K562 (cell line): Measurements from ENCODE around the gene GBA2. TPM values are rescaled to one million over a fixed set of nuclear protein-coding genes. Genes with fewer than 3 reads are reported as not detected.

Experiments used
- ARNT ChIP-seq, 2 experiments: fragments of 450-650 bp; IDR thresholded peaks; 2 replicates each; pipeline ENCODE4 v1.6.1; 2016; ENCODE audit warnings: mild to moderate bottlenecking in 1 of 2
- CBX1 ChIP-seq: sonication (generic); IDR thresholded peaks from 2 replicates; pipeline ENCODE4 v1.6.1; 2016; ENCODE audit warnings: antibody characterized with exemption, low read depth, mild to moderate bottlenecking
- HIVEP1 ChIP-seq: fragments of 250-450 bp; sonication (Bioruptor Pico); IDR thresholded peaks from 2 replicates; pipeline ENCODE4 v1.4.0; 2020; ENCODE audit warnings: mild to moderate bottlenecking
- MTA2 ChIP-seq: fragments of 450-650 bp; IDR thresholded peaks from 2 replicates; pipeline ENCODE4 v1.6.1; 2016; ENCODE audit warnings: low read depth
- NONO ChIP-seq, 2 experiments: fragments of 200-400 bp in 1 of 2; fragments of 450-650 bp in 1 of 2; formaldehyde crosslinking in 1 of 2; IDR thresholded peaks; 2 replicates each; pipeline ENCODE4 v1.6.1; 2017; ENCODE audit warnings: low read depth in 2 of 2, mild to moderate bottlenecking in 2 of 2, moderate library complexity in 2 of 2, low read length in 1 of 2
- RBM17 ChIP-seq: fragments of 200-400 bp; formaldehyde crosslinking; IDR thresholded peaks from 2 replicates; pipeline ENCODE4 v1.6.1; 2017; ENCODE audit warnings: low read depth, mild to moderate bottlenecking, low read length, borderline replicate concordance
- RCOR1 ChIP-seq, 2 experiments: IDR thresholded peaks; 2 replicates each; pipeline ENCODE4 v1.6.1; 2012; ENCODE audit warnings: low read depth in 2 of 2, low read length in 2 of 2, borderline replicate concordance in 1 of 2, improper control_type of control experiment in 1 of 2
- RFX5 ChIP-seq: IDR thresholded peaks from 2 replicates; pipeline ENCODE4 v1.6.1; 2011; ENCODE audit warnings: low read depth, mild to moderate bottlenecking, improper control_type of control experiment, low read length
- SMAD3 ChIP-seq: fragments of 450-650 bp; formaldehyde crosslinking; conservative IDR thresholded peaks from 2 replicates; pipeline ENCODE4 v1.4.0; 2020; ENCODE audit warnings: mild to moderate bottlenecking
- ZNF785 ChIP-seq: fragments of 250-450 bp; sonication (Bioruptor Pico); IDR thresholded peaks from 2 replicates; pipeline ENCODE4 v1.4.0; 2020; ENCODE audit warnings: mild to moderate bottlenecking
- polyA plus RNA-seq, 8 experiments: library from polyadenylated mRNA; depleted of rRNA in 4 of 8; stranded (reverse) in 5 of 8; unstranded in 3 of 8; fragments of >200 nt; fragmentation: Nextera tagmentation in 2 of 8; fragmentation: Illumina TruSeq in 1 of 8; extraction: Ambion mirVana in 2 of 8; extraction: Trizol in 1 of 8; gene quantifications; 2 replicates each; pipeline versions ENCODE4 v1.2.1 to v1.2.3, GENCODE V29; 2011 to 2014; ENCODE audit warnings: inconsistent platforms in 1 of 8, missing spikeins in 1 of 8
- total RNA-seq, 7 experiments: library from RNA; depleted of rRNA in 6 of 7; stranded (reverse); fragments of >200 nt in 6 of 7; fragmentation: Illumina TruSeq in 2 of 7; extraction: Trizol in 2 of 7; gene quantifications; 2 replicates each; pipeline versions ENCODE4 v1.2.1 to v1.2.3, GENCODE V29; 2011 to 2021; ENCODE audit warnings: low replicate concordance in 1 of 7
- TF ChIP-seq, protein P1 (sequence below): fragments of 250-450 bp; sonication (Bioruptor Pico); IDR thresholded peaks from 2 replicates; pipeline ENCODE4 v1.5.0; 2021
- TF ChIP-seq, protein P2 (sequence below), 3 experiments: fragments of 200-800 bp in 1 of 3; sonication (Bioruptor generic) in 1 of 3; sonication (generic) in 1 of 3; formaldehyde crosslinking in 1 of 3; IDR thresholded peaks; 2 replicates each; pipeline versions ENCODE4 v1.6.1 to v1.8.0; 2016 to 2022; ENCODE audit warnings: mild to moderate bottlenecking in 2 of 3, missing compliant biosample characterization in 2 of 3, missing genetic modification characterization in 2 of 3, missing genetic modification reagents in 1 of 3
- TF ChIP-seq, protein P3 (sequence below): IDR thresholded peaks from 3 replicates; pipeline ENCODE4 v1.6.1; 2011; ENCODE audit warnings: borderline replicate concordance, mild to moderate bottlenecking; ENCODE audit not compliant: insufficient read length, insufficient read depth
- TF ChIP-seq, protein P4 (sequence below), 2 experiments: fragments of 150-350 bp in 1 of 2; IDR thresholded peaks; 2 replicates each; pipeline ENCODE4 v1.6.1; 2012 to 2016; ENCODE audit warnings: low read depth in 2 of 2, low read length in 2 of 2, mild to moderate bottlenecking in 1 of 2, moderate library complexity in 1 of 2
- TF ChIP-seq, protein P5 (sequence below), 2 experiments: fragments of 200-800 bp in 1 of 2; sonication (Bioruptor generic) in 1 of 2; sonication (generic) in 1 of 2; formaldehyde crosslinking in 1 of 2; IDR thresholded peaks in 1 of 2; conservative IDR thresholded peaks in 1 of 2; 2 replicates each; pipeline versions ENCODE4 v1.5.0 to v1.6.1; 2016 to 2020; ENCODE audit warnings: missing compliant biosample characterization in 1 of 2, missing genetic modification characterization in 1 of 2, missing genetic modification reagents in 1 of 2
- TF ChIP-seq, protein P6 (sequence below): fragments of 200-800 bp; sonication (Bioruptor generic); IDR thresholded peaks from 2 replicates; pipeline ENCODE4 v1.6.1; 2017; ENCODE audit warnings: missing genetic modification characterization, missing compliant biosample characterization

The GBA2 gene
- total and polyA plus RNA-seq, 9 of the 15 experiments (the other 6 are each of a cell fraction or from before 2014, with no cell fraction given) = 14.1 to 60.4 (median 32.1) TPM

DNA sequence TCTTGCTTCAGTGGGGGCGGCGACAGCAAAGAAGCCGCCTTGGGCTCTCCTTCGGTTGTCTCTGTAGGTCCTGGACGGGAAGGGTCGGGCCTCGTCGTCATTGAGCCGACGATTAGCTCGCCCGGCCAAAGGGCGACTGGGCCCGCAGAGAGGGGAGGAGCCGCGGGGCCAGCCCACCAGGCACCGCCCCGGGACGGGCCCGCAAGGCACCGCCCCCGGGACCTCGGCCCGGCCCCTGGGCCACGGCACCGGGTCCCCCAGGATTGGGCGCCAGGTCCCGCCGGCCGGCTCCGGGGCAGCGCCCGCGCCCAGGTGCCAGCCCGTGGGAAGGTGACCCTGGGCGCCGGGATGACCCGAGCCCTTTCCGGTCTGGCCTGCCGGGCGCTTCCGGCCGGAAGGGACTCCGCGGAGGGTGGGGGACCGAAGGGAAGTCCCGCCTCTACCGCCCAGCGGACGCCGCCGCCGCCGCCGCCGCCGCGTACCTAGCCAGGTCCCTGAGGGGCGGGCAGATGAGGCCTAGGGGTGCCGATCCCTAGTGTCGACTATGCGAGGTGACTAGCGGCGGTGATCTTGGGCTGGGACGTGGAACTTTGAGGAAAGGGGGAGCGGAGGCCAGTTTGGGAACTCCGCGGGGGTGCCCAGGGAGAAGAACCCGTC lies at the start of gene GBA2, which contains the start of gene RGP1 (continued):
- no peak for TF ChIP-seq RBM17
- TF ChIP-seq, protein P1, sequence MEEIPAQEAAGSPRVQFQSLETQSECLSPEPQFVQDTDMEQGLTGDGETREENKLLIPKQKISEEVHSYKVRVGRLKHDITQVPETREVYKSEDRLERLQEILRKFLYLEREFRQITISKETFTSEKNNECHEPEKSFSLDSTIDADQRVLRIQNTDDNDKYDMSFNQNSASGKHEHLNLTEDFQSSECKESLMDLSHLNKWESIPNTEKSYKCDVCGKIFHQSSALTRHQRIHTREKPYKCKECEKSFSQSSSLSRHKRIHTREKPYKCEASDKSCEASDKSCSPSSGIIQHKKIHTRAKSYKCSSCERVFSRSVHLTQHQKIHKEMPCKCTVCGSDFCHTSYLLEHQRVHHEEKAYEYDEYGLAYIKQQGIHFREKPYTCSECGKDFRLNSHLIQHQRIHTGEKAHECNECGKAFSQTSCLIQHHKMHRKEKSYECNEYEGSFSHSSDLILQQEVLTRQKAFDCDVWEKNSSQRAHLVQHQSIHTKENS (CRISPR knock-in tag) = no peak
- no peak for TF ChIP-seq ZNF785 (CRISPR knock-in tag)
- no peak for TF ChIP-seq ARNT (IDR thresholded peaks at IDR 0.05)
- TF ChIP-seq SMAD3 (CRISPR knock-in tag) = no peak
- no peak for TF ChIP-seq CBX1
- TF ChIP-seq, protein P2, sequence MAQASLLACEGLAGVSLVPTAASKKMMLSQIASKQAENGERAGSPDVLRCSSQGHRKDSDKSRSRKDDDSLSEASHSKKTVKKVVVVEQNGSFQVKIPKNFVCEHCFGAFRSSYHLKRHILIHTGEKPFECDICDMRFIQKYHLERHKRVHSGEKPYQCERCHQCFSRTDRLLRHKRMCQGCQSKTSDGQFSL (CRISPR knock-in tag; IDR thresholded peaks at IDR 0.05) = no peak
- TF ChIP-seq, protein P2 (tag; IDR thresholded peaks at IDR 0.05) = no peak
- no peak for TF ChIP-seq RFX5
- TF ChIP-seq, protein P3, sequence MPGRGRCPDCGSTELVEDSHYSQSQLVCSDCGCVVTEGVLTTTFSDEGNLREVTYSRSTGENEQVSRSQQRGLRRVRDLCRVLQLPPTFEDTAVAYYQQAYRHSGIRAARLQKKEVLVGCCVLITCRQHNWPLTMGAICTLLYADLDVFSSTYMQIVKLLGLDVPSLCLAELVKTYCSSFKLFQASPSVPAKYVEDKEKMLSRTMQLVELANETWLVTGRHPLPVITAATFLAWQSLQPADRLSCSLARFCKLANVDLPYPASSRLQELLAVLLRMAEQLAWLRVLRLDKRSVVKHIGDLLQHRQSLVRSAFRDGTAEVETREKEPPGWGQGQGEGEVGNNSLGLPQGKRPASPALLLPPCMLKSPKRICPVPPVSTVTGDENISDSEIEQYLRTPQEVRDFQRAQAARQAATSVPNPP = no peak
- no peak for TF ChIP-seq HIVEP1 (CRISPR knock-in tag)
- TF ChIP-seq NONO (IDR thresholded peaks at IDR 0.05; ENCODE audit: low read depth in 2 of 2, low read length in 1 of 2) = peak; percentile 18 to 86; a peak in 2 of 4 replicates
- TF ChIP-seq, protein P4, sequence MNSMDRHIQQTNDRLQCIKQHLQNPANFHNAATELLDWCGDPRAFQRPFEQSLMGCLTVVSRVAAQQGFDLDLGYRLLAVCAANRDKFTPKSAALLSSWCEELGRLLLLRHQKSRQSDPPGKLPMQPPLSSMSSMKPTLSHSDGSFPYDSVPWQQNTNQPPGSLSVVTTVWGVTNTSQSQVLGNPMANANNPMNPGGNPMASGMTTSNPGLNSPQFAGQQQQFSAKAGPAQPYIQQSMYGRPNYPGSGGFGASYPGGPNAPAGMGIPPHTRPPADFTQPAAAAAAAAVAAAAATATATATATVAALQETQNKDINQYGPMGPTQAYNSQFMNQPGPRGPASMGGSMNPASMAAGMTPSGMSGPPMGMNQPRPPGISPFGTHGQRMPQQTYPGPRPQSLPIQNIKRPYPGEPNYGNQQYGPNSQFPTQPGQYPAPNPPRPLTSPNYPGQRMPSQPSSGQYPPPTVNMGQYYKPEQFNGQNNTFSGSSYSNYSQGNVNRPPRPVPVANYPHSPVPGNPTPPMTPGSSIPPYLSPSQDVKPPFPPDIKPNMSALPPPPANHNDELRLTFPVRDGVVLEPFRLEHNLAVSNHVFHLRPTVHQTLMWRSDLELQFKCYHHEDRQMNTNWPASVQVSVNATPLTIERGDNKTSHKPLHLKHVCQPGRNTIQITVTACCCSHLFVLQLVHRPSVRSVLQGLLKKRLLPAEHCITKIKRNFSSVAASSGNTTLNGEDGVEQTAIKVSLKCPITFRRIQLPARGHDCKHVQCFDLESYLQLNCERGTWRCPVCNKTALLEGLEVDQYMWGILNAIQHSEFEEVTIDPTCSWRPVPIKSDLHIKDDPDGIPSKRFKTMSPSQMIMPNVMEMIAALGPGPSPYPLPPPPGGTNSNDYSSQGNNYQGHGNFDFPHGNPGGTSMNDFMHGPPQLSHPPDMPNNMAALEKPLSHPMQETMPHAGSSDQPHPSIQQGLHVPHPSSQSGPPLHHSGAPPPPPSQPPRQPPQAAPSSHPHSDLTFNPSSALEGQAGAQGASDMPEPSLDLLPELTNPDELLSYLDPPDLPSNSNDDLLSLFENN (IDR thresholded peaks at IDR 0.05; ENCODE audit: low read depth in 2 of 2, low read length in 2 of 2) = no peak
- TF ChIP-seq, protein P5, sequence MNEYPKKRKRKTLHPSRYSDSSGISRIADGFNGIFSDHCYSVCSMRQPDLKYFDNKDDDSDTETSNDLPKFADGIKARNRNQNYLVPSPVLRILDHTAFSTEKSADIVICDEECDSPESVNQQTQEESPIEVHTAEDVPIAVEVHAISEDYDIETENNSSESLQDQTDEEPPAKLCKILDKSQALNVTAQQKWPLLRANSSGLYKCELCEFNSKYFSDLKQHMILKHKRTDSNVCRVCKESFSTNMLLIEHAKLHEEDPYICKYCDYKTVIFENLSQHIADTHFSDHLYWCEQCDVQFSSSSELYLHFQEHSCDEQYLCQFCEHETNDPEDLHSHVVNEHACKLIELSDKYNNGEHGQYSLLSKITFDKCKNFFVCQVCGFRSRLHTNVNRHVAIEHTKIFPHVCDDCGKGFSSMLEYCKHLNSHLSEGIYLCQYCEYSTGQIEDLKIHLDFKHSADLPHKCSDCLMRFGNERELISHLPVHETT (CRISPR knock-in tag; conservative IDR thresholded peaks at IDR 0.05 in 1 of 2, IDR thresholded peaks at IDR 0.05 in 1 of 2) = peak in 1 of 2 experiments; percentile 82; a peak in 2 of 4 replicates
- no peak for TF ChIP-seq MTA2
- TF ChIP-seq, protein P6, sequence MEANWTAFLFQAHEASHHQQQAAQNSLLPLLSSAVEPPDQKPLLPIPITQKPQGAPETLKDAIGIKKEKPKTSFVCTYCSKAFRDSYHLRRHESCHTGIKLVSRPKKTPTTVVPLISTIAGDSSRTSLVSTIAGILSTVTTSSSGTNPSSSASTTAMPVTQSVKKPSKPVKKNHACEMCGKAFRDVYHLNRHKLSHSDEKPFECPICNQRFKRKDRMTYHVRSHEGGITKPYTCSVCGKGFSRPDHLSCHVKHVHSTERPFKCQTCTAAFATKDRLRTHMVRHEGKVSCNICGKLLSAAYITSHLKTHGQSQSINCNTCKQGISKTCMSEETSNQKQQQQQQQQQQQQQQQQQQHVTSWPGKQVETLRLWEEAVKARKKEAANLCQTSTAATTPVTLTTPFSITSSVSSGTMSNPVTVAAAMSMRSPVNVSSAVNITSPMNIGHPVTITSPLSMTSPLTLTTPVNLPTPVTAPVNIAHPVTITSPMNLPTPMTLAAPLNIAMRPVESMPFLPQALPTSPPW (CRISPR knock-in tag) = peak; percentile 80
- TF ChIP-seq RCOR1 (IDR thresholded peaks at IDR 0.05; ENCODE audit: borderline replicate concordance in 1 of 2, low read depth in 2 of 2, low read length in 2 of 2) = no peak
